Measurements from ENCODE around the gene BPHL. TPM values are rescaled to one million over a fixed set of nuclear protein-coding genes. Genes with fewer than 3 reads are reported as not detected.

BPHL gene
- total RNA-seq, 1 experiment from 2014 or later, result 31.3 TPM

DNA sequence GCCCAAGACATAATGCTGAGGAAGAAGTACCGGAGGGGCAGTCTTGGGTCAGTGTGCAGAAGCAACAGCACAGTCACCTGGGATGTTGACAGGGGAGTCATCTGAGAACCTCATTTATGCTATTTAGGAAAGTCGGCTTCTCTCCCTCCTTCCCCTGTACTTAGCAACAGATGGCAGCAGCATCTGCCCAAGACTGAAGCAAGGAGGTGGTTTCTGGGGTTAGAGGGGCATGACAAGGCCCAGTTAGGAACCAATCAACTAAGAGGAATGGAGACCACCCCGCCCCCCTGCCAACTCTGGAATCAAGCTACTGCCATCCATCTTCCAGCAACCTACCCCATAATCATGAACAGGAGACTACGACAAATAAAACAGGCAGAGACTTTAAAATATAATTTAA, 28.5 kb upstream of the BPHL start (continued):
- TF ChIP-seq POLR2AphosphoS5 (IDR thresholded peaks at IDR 0.05; ENCODE audit: low read depth, low read length) (no peak), SRF (IDR thresholded peaks at IDR 0.05; ENCODE audit: low read depth) (no peak)

DNA sequence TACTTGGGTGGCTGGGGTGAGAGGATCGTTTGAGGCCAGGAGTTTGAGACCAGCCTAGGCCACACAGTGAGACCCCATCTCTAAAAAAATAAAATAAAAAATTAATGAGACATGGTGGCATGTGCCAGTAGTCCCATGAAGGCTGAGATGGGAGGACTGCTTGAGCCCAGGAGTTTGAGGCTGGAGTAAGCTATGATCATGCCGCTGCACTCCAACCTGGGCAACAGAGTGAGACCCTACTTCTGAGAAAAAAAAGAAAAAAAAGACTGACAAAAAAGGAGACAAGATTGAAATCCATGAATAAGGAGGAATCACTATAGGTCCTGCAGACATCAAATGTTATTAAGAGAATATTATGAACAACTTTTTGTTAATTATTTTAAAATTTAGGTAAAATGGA, 23.7 kb upstream of the BPHL start:
- Histone ChIP-seq H3K9ac (ENCODE audit: low read length) (no peak overlapping the region), H3K36me3 (ENCODE audit: control insufficient read depth in 1 of 2, insufficient read depth in 2 of 2, low read length in 2 of 2) (peaks cover 13 to 44% of the 10 kb centered on the region in 2 experiments), H3K27ac (ENCODE audit: low read depth, low read length) (no peak overlapping the region), H3K4me1 (ENCODE audit: control insufficient read depth in 1 of 2, insufficient read depth in 2 of 2, low read length in 2 of 2) (no peaks in the 10 kb centered on the region), H3K9me2 (ENCODE audit: insufficient read depth) (no peaks in the 10 kb centered on the region), H3K27me3 (ENCODE audit: insufficient read depth, low read length) (no peaks in the 10 kb centered on the region), H3K79me2 (ENCODE audit: insufficient read depth, low read length) (no peaks in the 10 kb centered on the region), H2AFZ (ENCODE audit: low read depth, low read length, poor library complexity, severe bottlenecking) (no peak overlapping the region), H4K20me1 (ENCODE audit: insufficient read depth) (no peaks in the 10 kb centered on the region), H3K4me2 (ENCODE audit: low read length) (no peak overlapping the region), H3K9me3 (ENCODE audit: control insufficient read depth in 1 of 2, insufficient read depth in 1 of 2, low read depth in 1 of 2, low read length in 2 of 2) (peaks cover 28 to 29% of the 10 kb centered on the region in 2 experiments; a peak in 3 of 4 replicates), H3K4me3 (replicated peaks in 1 of 2; ENCODE audit: low read depth in 1 of 2, low read length in 2 of 2) (no peak overlapping the region)
- ATAC-seq, result no peak
- POLR2A ChIA-PET, result no interaction called here
- intact Hi-C loops (cut with micrococcal nuclease), result no loop called here
- TF ChIP-seq YY1 (IDR thresholded peaks at IDR 0.05; ENCODE audit: extremely low read depth, insufficient replicate concordance, low read depth, low read length) (no peak), MAX (IDR thresholded peaks at IDR 0.05) (no peak), SRF (IDR thresholded peaks at IDR 0.05; ENCODE audit: low read depth) (no peak), CEBPB (IDR thresholded peaks at IDR 0.05; ENCODE audit: low read depth) (no peak), JUND (IDR thresholded peaks at IDR 0.05) (no peak), POLR2A (IDR thresholded peaks at IDR 0.05; ENCODE audit: borderline replicate concordance, extremely low read depth, insufficient read depth, insufficient read length) (no peak), CBX3 (IDR thresholded peaks at IDR 0.05; ENCODE audit: low read depth) (no peak), ZNF274 (IDR thresholded peaks at IDR 0.05; ENCODE audit: low read depth, low read length) (no peak), POLR2AphosphoS5 (IDR thresholded peaks at IDR 0.05; ENCODE audit: low read depth, low read length) (no peak), EGR1 (IDR thresholded peaks at IDR 0.05; ENCODE audit: low read depth) (no peak), EZH2 (IDR thresholded peaks at IDR 0.05) (no peak), RAD21 (IDR thresholded peaks at IDR 0.05; ENCODE audit: low read depth) (no peak), EZH2phosphoT487 (IDR thresholded peaks at IDR 0.05; ENCODE audit: borderline replicate concordance) (no peak), SP1 (IDR thresholded peaks at IDR 0.05; ENCODE audit: low read depth) (no peak), SIN3A (IDR thresholded peaks at IDR 0.05; ENCODE audit: low read depth) (no peak)
- TF ChIP-seq, protein P1, sequence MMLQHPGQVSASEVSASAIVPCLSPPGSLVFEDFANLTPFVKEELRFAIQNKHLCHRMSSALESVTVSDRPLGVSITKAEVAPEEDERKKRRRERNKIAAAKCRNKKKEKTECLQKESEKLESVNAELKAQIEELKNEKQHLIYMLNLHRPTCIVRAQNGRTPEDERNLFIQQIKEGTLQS (IDR thresholded peaks at IDR 0.05), result no peak
- TF ChIP-seq, protein P2, sequence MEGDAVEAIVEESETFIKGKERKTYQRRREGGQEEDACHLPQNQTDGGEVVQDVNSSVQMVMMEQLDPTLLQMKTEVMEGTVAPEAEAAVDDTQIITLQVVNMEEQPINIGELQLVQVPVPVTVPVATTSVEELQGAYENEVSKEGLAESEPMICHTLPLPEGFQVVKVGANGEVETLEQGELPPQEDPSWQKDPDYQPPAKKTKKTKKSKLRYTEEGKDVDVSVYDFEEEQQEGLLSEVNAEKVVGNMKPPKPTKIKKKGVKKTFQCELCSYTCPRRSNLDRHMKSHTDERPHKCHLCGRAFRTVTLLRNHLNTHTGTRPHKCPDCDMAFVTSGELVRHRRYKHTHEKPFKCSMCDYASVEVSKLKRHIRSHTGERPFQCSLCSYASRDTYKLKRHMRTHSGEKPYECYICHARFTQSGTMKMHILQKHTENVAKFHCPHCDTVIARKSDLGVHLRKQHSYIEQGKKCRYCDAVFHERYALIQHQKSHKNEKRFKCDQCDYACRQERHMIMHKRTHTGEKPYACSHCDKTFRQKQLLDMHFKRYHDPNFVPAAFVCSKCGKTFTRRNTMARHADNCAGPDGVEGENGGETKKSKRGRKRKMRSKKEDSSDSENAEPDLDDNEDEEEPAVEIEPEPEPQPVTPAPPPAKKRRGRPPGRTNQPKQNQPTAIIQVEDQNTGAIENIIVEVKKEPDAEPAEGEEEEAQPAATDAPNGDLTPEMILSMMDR (IDR thresholded peaks at IDR 0.05 in 2 of 3, conservative IDR thresholded peaks at IDR 0.05 in 1 of 3; ENCODE audit: borderline replicate concordance in 1 of 3, insufficient read depth in 1 of 3, low read depth in 2 of 3, low read length in 2 of 3), result no peak
- TF ChIP-seq, protein P3, sequence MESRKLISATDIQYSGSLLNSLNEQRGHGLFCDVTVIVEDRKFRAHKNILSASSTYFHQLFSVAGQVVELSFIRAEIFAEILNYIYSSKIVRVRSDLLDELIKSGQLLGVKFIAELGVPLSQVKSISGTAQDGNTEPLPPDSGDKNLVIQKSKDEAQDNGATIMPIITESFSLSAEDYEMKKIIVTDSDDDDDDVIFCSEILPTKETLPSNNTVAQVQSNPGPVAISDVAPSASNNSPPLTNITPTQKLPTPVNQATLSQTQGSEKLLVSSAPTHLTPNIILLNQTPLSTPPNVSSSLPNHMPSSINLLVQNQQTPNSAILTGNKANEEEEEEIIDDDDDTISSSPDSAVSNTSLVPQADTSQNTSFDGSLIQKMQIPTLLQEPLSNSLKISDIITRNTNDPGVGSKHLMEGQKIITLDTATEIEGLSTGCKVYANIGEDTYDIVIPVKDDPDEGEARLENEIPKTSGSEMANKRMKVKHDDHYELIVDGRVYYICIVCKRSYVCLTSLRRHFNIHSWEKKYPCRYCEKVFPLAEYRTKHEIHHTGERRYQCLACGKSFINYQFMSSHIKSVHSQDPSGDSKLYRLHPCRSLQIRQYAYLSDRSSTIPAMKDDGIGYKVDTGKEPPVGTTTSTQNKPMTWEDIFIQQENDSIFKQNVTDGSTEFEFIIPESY (IDR thresholded peaks at IDR 0.05; ENCODE audit: extremely low read depth, insufficient replicate concordance, low read length), result no peak
- DNase-seq (ENCODE audit: low read depth, low spot score), result no peak
- BruUV-seq (replicated peaks), result no TSS peak
- CTCF ChIA-PET, result no interaction called here
- RAD21 ChIA-PET (ENCODE audit: low non-redundant PET in 1 of 2, low total read pairs in 2 of 2, uncharacterized antibody in 2 of 2, unreplicated experiment in 2 of 2), result no interaction called here

Data from HCT116 (cell line).